ENCODE measurements around the gene CAMK2A.

CAMK2A gene

DNA sequence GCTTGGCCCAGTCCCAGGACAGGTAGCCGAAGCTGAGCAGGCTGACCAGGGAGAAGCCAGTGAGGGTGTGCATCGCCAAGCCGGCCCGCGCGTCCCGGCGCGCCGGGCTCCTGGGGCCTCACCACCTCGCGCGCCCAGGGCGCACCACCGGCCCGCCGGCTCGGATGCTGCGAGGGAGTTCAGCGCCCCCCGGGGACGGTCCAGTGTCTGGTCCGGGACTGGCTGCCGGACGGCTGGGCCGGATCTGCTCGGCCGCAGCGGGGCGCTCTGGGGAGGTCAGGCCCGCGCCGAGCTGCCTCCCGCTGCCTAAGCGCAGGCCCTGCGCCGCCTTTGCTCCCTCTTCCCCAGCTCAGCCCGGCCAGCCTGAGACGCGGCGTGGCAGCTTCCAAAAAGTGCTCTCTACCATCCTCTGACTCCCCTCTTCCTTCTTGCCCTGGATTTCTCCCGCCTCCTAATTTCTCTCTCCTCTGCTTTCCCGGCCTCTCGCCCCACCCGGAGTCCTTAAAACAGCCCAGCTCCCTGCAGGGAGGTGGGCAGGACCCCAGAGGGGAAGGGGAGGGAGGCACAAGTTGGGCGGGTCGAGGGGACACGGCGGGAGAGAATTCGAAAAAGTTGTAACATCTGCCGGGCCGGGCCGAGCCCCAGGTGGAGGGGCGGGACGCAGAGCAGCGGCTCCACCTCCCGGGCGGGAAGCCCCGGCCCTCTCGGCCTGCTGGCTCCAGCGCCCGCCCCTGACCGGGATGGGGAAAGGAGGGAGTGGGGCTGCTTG, 12.9 kb upstream of the CAMK2A start, which contains the start of gene ARSI:
Gene ARSI (minus strand): TSS at position 605 of the 769 bp plus-strand sequence. CDS start 532 bp downstream, at position 73.
- no peak within 1 kb of the TSS for H2AFZ ChIP-seq (ENCODE audit: low read depth)
- no peaks in the 10 kb centered on the region for H3K27me3 ChIP-seq (ENCODE audit: insufficient read depth, low read depth)
- H3K36me3 ChIP-seq (ENCODE audit: insufficient read depth), result no peaks in the 10 kb centered on the region
- no peak within 1 kb of the TSS for H3K27ac ChIP-seq
- no peak within 1 kb of the TSS for H3K9ac ChIP-seq
- H3K79me2 ChIP-seq (ENCODE audit: insufficient read depth, low read depth), result no peaks in the 10 kb centered on the region
- H3K4me2 ChIP-seq, result no peak within 1 kb of the TSS
- H3K4me3 ChIP-seq (IDR thresholded peaks at IDR 0.05; ENCODE audit: insufficient read depth, low read depth, low read length), result no peak within 1 kb of the TSS
- H3K4me1 ChIP-seq (ENCODE audit: low read depth, poor library complexity, severe bottlenecking), result peaks cover 18% of the 10 kb centered on the region
- TF ChIP-seq, protein P1, sequence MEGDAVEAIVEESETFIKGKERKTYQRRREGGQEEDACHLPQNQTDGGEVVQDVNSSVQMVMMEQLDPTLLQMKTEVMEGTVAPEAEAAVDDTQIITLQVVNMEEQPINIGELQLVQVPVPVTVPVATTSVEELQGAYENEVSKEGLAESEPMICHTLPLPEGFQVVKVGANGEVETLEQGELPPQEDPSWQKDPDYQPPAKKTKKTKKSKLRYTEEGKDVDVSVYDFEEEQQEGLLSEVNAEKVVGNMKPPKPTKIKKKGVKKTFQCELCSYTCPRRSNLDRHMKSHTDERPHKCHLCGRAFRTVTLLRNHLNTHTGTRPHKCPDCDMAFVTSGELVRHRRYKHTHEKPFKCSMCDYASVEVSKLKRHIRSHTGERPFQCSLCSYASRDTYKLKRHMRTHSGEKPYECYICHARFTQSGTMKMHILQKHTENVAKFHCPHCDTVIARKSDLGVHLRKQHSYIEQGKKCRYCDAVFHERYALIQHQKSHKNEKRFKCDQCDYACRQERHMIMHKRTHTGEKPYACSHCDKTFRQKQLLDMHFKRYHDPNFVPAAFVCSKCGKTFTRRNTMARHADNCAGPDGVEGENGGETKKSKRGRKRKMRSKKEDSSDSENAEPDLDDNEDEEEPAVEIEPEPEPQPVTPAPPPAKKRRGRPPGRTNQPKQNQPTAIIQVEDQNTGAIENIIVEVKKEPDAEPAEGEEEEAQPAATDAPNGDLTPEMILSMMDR (conservative IDR thresholded peaks at IDR 0.05; ENCODE audit: low read depth, low read length), result no peak
- no peaks in the 10 kb centered on the region for H4K20me1 ChIP-seq (ENCODE audit: insufficient read depth)

DNA sequence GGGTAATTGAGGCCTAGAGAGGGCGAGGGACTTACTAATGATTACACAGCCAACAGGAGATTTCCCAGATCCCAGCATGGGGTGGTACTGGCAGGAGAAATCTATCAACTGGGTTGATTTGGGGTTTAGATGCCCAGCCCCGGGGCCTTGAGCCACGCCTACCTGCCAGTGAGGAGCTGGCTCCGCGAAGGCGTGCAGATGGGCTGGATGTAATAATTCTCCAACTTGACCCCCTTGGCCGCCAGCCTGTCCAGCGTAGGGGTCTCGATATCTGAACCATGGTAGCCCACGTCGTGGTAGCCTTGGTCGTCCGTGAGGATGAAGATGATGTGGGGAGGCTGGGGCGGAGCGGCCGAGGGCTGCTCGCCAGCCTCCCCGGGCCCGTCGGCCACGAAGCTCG, 12.3 kb upstream of the CAMK2A start:
- H4K20me1 ChIP-seq (ENCODE audit: insufficient read depth), result no peaks in the 10 kb centered on the region
- H3K27ac ChIP-seq, result no peak overlapping the region
- no peaks in the 10 kb centered on the region for H3K36me3 ChIP-seq (ENCODE audit: insufficient read depth)
- no peaks in the 10 kb centered on the region for H3K27me3 ChIP-seq (ENCODE audit: insufficient read depth, low read depth)
- TF ChIP-seq, protein P1 (conservative IDR thresholded peaks at IDR 0.05; ENCODE audit: low read depth, low read length), result no peak
- no peak overlapping the region for H3K4me3 ChIP-seq (IDR thresholded peaks at IDR 0.05; ENCODE audit: insufficient read depth, low read depth, low read length)
- H2AFZ ChIP-seq (ENCODE audit: low read depth), result no peak overlapping the region
- H3K79me2 ChIP-seq (ENCODE audit: insufficient read depth, low read depth), result no peaks in the 10 kb centered on the region
- H3K9ac ChIP-seq, result no peak overlapping the region
- H3K4me2 ChIP-seq, result no peak overlapping the region
- peaks cover 18% of the 10 kb centered on the region for H3K4me1 ChIP-seq (ENCODE audit: low read depth, poor library complexity, severe bottlenecking)

DNA sequence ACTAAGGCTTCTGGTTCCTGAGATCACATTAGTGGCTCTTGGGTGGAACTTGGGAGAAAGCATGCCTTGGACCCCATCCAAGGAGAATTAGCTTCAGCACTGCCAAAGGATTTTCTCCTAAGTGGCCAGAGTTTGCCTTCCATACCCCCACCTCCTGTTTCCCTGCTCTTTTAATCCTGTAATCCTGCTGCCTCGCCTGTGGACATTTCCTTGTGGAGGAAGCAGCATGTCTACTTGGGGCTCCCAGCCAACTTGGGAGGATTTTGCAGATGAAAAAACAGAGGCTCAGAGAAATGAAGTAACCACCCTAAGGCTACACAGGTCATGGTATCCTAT, 11.6 kb upstream of the CAMK2A start:
- TF ChIP-seq, protein P1 (conservative IDR thresholded peaks at IDR 0.05; ENCODE audit: low read depth, low read length), result no peak
- Histone ChIP-seq H4K20me1 (ENCODE audit: insufficient read depth) (no peaks in the 10 kb centered on the region), H3K27ac (no peak overlapping the region), H3K79me2 (ENCODE audit: insufficient read depth, low read depth) (no peaks in the 10 kb centered on the region), H3K36me3 (ENCODE audit: insufficient read depth) (no peaks in the 10 kb centered on the region), H3K4me3 (IDR thresholded peaks at IDR 0.05; ENCODE audit: insufficient read depth, low read depth, low read length) (no peak overlapping the region), H3K4me2 (no peak overlapping the region), H2AFZ (ENCODE audit: low read depth) (no peak overlapping the region), H3K4me1 (ENCODE audit: low read depth, poor library complexity, severe bottlenecking) (peaks cover 18% of the 10 kb centered on the region), H3K9ac (no peak overlapping the region), H3K27me3 (ENCODE audit: insufficient read depth, low read depth) (no peaks in the 10 kb centered on the region)

DNA sequence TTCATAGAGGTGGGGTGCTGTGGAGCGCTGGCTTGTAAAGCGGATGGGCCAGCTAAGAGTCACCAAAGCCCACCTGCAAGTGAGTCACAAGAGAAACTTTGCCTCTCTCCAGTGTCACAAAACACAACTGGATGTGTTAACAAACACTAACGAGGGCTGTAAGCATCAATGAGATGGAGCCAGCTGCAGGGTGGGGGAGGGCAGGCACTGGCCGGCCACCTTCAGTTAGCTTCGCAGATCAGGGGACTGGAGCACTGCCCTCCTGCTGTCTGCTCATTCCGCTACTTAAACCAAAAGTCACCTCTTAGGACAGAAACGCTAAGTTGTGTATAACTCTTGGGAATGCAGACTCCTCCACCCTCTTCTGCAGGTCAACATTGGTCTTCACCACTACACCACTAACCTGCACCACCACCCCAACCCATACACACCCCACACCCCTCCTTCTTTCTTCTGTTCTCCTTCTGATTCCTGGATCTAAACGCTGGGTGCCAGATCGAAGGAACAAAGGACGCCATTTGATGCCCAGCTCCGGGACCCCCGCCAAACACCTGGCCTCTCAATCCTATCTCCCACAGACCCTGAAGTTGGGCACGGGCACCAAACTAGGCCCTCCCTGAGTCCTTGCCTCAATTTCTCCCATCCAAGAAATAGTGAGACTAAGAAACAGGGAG, 11.1 kb upstream of the CAMK2A start:
- H3K4me3 ChIP-seq (IDR thresholded peaks at IDR 0.05; ENCODE audit: insufficient read depth, low read depth, low read length), result no peak overlapping the region
- TF ChIP-seq, protein P1 (conservative IDR thresholded peaks at IDR 0.05; ENCODE audit: low read depth, low read length), result no peak
- H3K79me2 ChIP-seq (ENCODE audit: insufficient read depth, low read depth), result no peaks in the 10 kb centered on the region
- H3K27ac ChIP-seq, result no peak overlapping the region
- no peak overlapping the region for H3K4me2 ChIP-seq
- no peaks in the 10 kb centered on the region for H3K36me3 ChIP-seq (ENCODE audit: insufficient read depth)
- H3K4me1 ChIP-seq (ENCODE audit: low read depth, poor library complexity, severe bottlenecking), result peaks cover 13% of the 10 kb centered on the region
- no peak overlapping the region for H2AFZ ChIP-seq (ENCODE audit: low read depth)
- H4K20me1 ChIP-seq (ENCODE audit: insufficient read depth), result no peaks in the 10 kb centered on the region
- no peaks in the 10 kb centered on the region for H3K27me3 ChIP-seq (ENCODE audit: insufficient read depth, low read depth)
- no peak overlapping the region for H3K9ac ChIP-seq
